ENCODE measurements around the gene UCK2.

Gene UCK2

GRCh38 chr1:165855010-165855838 lies 27.8 kb downstream of the UCK2 start:
- Histone ChIP-seq H3K14ac (ENCODE audit: low read length in 2 of 2) (no peak overlapping the region), H2BK5ac (ENCODE audit: low read depth, low read length, poor library complexity, severe bottlenecking) (no peak overlapping the region), H4K91ac (ENCODE audit: low read length) (no peak overlapping the region), H3K9me3 (ENCODE audit: control insufficient read depth, low read length) (no peaks in the 10 kb centered on the region), H3K4me1 (ENCODE audit: control insufficient read depth, insufficient read depth, low read depth, low read length) (peaks cover 30% of the 10 kb centered on the region), H3K36me3 (ENCODE audit: control insufficient read depth in 1 of 2, insufficient read depth in 2 of 2, low read depth in 1 of 2, low read length in 2 of 2) (no peaks in the 10 kb centered on the region), H3K4me3 (ENCODE audit: insufficient read depth in 1 of 2, low read depth in 1 of 2, low read length in 2 of 2) (no peak overlapping the region), H3K9ac (ENCODE audit: low read length) (no peak overlapping the region), H2AFZ (ENCODE audit: low read depth, low read length) (no peak overlapping the region), H2BK12ac (ENCODE audit: low read length in 2 of 2) (peak overlapping the region in 1 of 2 experiments; percentile 21), H3K27me3 (ENCODE audit: control insufficient read depth in 1 of 2, insufficient read depth in 1 of 2, low read length in 2 of 2) (no peaks in the 10 kb centered on the region), H3K4ac (ENCODE audit: low read depth in 1 of 2, low read length in 2 of 2) (no peak overlapping the region), H3K23ac (ENCODE audit: low read length in 2 of 2) (peak overlapping the region in 1 of 2 experiments; percentile 93), H3K18ac (ENCODE audit: low read depth in 1 of 2, low read length in 2 of 2) (peak overlapping the region in 1 of 2 experiments; percentile 48), H2AK5ac (ENCODE audit: low read length, severe bottlenecking) (peak overlapping the region; percentile 97), H4K8ac (ENCODE audit: low read length) (peak overlapping the region; percentile 62), H3K79me1 (replicated peaks; ENCODE audit: low read length, poor library complexity, severe bottlenecking) (peaks cover 4% of the 10 kb centered on the region), H3K27ac (ENCODE audit: low read length, poor library complexity, severe bottlenecking) (peak overlapping the region; percentile 84), H2BK15ac (ENCODE audit: low read depth, poor library complexity, severe bottlenecking) (no peak overlapping the region), H2BK120ac (ENCODE audit: low read depth, low read length) (no peak overlapping the region), H3K4me2 (ENCODE audit: low read length, poor library complexity, severe bottlenecking) (peak overlapping the region; percentile 31)
- DNase-seq, result no peak
- WGBS, result 93% methylated on average over 8 of the region's 9 CpGs

- no CpG with 5 or more reads among the region's 3 CpGs for WGBS
- Histone ChIP-seq H2BK120ac (ENCODE audit: low read depth, low read length) (no peak overlapping the region), H2AFZ (ENCODE audit: low read depth, low read length) (no peak overlapping the region), H3K4ac (ENCODE audit: low read depth in 1 of 2, low read length in 2 of 2) (no peak overlapping the region), H3K9ac (ENCODE audit: low read length) (no peak overlapping the region), H3K18ac (ENCODE audit: low read depth in 1 of 2, low read length in 2 of 2) (no peak overlapping the region), H3K27ac (ENCODE audit: low read length, poor library complexity, severe bottlenecking) (peak overlapping the region; percentile 88), H2AK5ac (ENCODE audit: low read length, severe bottlenecking) (no peak overlapping the region), H3K14ac (ENCODE audit: low read length in 2 of 2) (no peak overlapping the region), H4K8ac (ENCODE audit: low read length) (no peak overlapping the region), H3K27me3 (ENCODE audit: control insufficient read depth in 1 of 2, insufficient read depth in 1 of 2, low read length in 2 of 2) (no peaks in the 10 kb centered on the region), H4K91ac (ENCODE audit: low read length) (no peak overlapping the region), H2BK12ac (ENCODE audit: low read length in 2 of 2) (no peak overlapping the region), H3K23ac (ENCODE audit: low read length in 2 of 2) (no peak overlapping the region), H3K4me2 (ENCODE audit: low read length, poor library complexity, severe bottlenecking) (no peak overlapping the region), H2BK15ac (ENCODE audit: low read depth, poor library complexity, severe bottlenecking) (no peak overlapping the region), H3K79me1 (replicated peaks; ENCODE audit: low read length, poor library complexity, severe bottlenecking) (peaks cover 6% of the 10 kb centered on the region), H3K4me3 (ENCODE audit: insufficient read depth in 1 of 2, low read depth in 1 of 2, low read length in 2 of 2) (no peak overlapping the region), H3K36me3 (ENCODE audit: control insufficient read depth in 1 of 2, insufficient read depth in 2 of 2, low read depth in 1 of 2, low read length in 2 of 2) (no peaks in the 10 kb centered on the region), H3K4me1 (ENCODE audit: control insufficient read depth, insufficient read depth, low read depth, low read length) (peaks cover 28% of the 10 kb centered on the region), H3K9me3 (ENCODE audit: control insufficient read depth, low read length) (no peaks in the 10 kb centered on the region), H2BK5ac (ENCODE audit: low read depth, low read length, poor library complexity, severe bottlenecking) (no peak overlapping the region)
- DNase-seq, result no peak
Observed at GRCh38 chr1:165856021-165856420, 28.6 kb downstream of the UCK2 start.

- H2BK5ac ChIP-seq (ENCODE audit: low read depth, low read length, poor library complexity, severe bottlenecking), result no peak overlapping the region
- no peaks in the 10 kb centered on the region for H3K27me3 ChIP-seq (ENCODE audit: control insufficient read depth in 1 of 2, insufficient read depth in 1 of 2, low read length in 2 of 2)
- H3K4me2 ChIP-seq (ENCODE audit: low read length, poor library complexity, severe bottlenecking), result peak overlapping the region; percentile 40
- 66% methylated on average over 3 of the region's 3 CpGs for WGBS
- no peaks in the 10 kb centered on the region for H3K36me3 ChIP-seq (ENCODE audit: control insufficient read depth in 1 of 2, insufficient read depth in 2 of 2, low read depth in 1 of 2, low read length in 2 of 2)
- no peak overlapping the region for H3K23ac ChIP-seq (ENCODE audit: low read length in 2 of 2)
- no peak overlapping the region for H2BK15ac ChIP-seq (ENCODE audit: low read depth, poor library complexity, severe bottlenecking)
- H4K91ac ChIP-seq (ENCODE audit: low read length), result no peak overlapping the region
- H2AK5ac ChIP-seq (ENCODE audit: low read length, severe bottlenecking), result no peak overlapping the region
- H3K9me3 ChIP-seq (ENCODE audit: control insufficient read depth, low read length), result no peaks in the 10 kb centered on the region
- no peak for DNase-seq
- no peak overlapping the region for H4K8ac ChIP-seq (ENCODE audit: low read length)
- no peak overlapping the region for H3K9ac ChIP-seq (ENCODE audit: low read length)
- no peak overlapping the region for H3K4ac ChIP-seq (ENCODE audit: low read depth in 1 of 2, low read length in 2 of 2)
- H3K18ac ChIP-seq (ENCODE audit: low read depth in 1 of 2, low read length in 2 of 2), result no peak overlapping the region
- no peak overlapping the region for H3K4me3 ChIP-seq (ENCODE audit: insufficient read depth in 1 of 2, low read depth in 1 of 2, low read length in 2 of 2)
- H3K27ac ChIP-seq (ENCODE audit: low read length, poor library complexity, severe bottlenecking), result peak overlapping the region; percentile 88
- no peak overlapping the region for H2BK120ac ChIP-seq (ENCODE audit: low read depth, low read length)
- H3K14ac ChIP-seq (ENCODE audit: low read length in 2 of 2), result no peak overlapping the region
- no peak overlapping the region for H2BK12ac ChIP-seq (ENCODE audit: low read length in 2 of 2)
- peaks cover 7% of the 10 kb centered on the region for H3K79me1 ChIP-seq (replicated peaks; ENCODE audit: low read length, poor library complexity, severe bottlenecking)
- peaks cover 26% of the 10 kb centered on the region for H3K4me1 ChIP-seq (ENCODE audit: control insufficient read depth, insufficient read depth, low read depth, low read length)
- no peak overlapping the region for H2AFZ ChIP-seq (ENCODE audit: low read depth, low read length)
Observed at GRCh38 chr1:165856606-165857005, 29.2 kb downstream of the UCK2 start.

GRCh38 chr1:165857046-165857801 lies 29.8 kb downstream of the UCK2 start:
- H3K27ac ChIP-seq (ENCODE audit: low read length, poor library complexity, severe bottlenecking), result peak overlapping the region; percentile 88
- no peaks in the 10 kb centered on the region for H3K27me3 ChIP-seq (ENCODE audit: control insufficient read depth in 1 of 2, insufficient read depth in 1 of 2, low read length in 2 of 2)
- no peak overlapping the region for H3K18ac ChIP-seq (ENCODE audit: low read depth in 1 of 2, low read length in 2 of 2)
- H3K14ac ChIP-seq (ENCODE audit: low read length in 2 of 2), result no peak overlapping the region
- no peaks in the 10 kb centered on the region for H3K36me3 ChIP-seq (ENCODE audit: control insufficient read depth in 1 of 2, insufficient read depth in 2 of 2, low read depth in 1 of 2, low read length in 2 of 2)
- DNase-seq, result no peak
- H2BK120ac ChIP-seq (ENCODE audit: low read depth, low read length), result no peak overlapping the region
- no peak overlapping the region for H3K4ac ChIP-seq (ENCODE audit: low read depth in 1 of 2, low read length in 2 of 2)
- H3K9ac ChIP-seq (ENCODE audit: low read length), result no peak overlapping the region
- H2AK5ac ChIP-seq (ENCODE audit: low read length, severe bottlenecking), result peak overlapping the region; percentile 32
- 96% methylated on average over 6 of the region's 8 CpGs for WGBS
- H4K91ac ChIP-seq (ENCODE audit: low read length), result peak overlapping the region; percentile 2
- no peak overlapping the region for H4K8ac ChIP-seq (ENCODE audit: low read length)
- no peak overlapping the region for H3K4me3 ChIP-seq (ENCODE audit: insufficient read depth in 1 of 2, low read depth in 1 of 2, low read length in 2 of 2)
- no peaks in the 10 kb centered on the region for H3K9me3 ChIP-seq (ENCODE audit: control insufficient read depth, low read length)
- H3K4me2 ChIP-seq (ENCODE audit: low read length, poor library complexity, severe bottlenecking), result no peak overlapping the region
- H2BK12ac ChIP-seq (ENCODE audit: low read length in 2 of 2), result peak overlapping the region in 1 of 2 experiments; percentile 8
- H2AFZ ChIP-seq (ENCODE audit: low read depth, low read length), result no peak overlapping the region
- H2BK15ac ChIP-seq (ENCODE audit: low read depth, poor library complexity, severe bottlenecking), result no peak overlapping the region
- no peak overlapping the region for H3K23ac ChIP-seq (ENCODE audit: low read length in 2 of 2)
- H3K4me1 ChIP-seq (ENCODE audit: control insufficient read depth, insufficient read depth, low read depth, low read length), result peaks cover 25% of the 10 kb centered on the region
- H2BK5ac ChIP-seq (ENCODE audit: low read depth, low read length, poor library complexity, severe bottlenecking), result no peak overlapping the region
- H3K79me1 ChIP-seq (replicated peaks; ENCODE audit: low read length, poor library complexity, severe bottlenecking), result peaks cover 7% of the 10 kb centered on the region
